Kidney (tissue), 14 donors: ENCODE measurements around the gene NRXN3. TPM values are rescaled to one million over a fixed set of nuclear protein-coding genes. Genes with fewer than 3 reads are reported as not detected.

ENCODE experiments used
- DNase-seq, 5 donors: peaks; one replicate each; pipeline ENCODE4 v3.0.0-alpha.2; 2013 to 2020
- FAIRE-seq: peaks from 2 replicates; lab custom pipeline; 2012; peaks lifted over from hg19 to GRCh38; lab: Jason Lieb, UNC
- H3K27ac ChIP-seq, 2 donors: one replicate each; pipeline ENCODE4 v1.7.0; 2013; ENCODE audit warnings: low read depth in 2 of 2, low read length in 2 of 2, inconsistent platforms in 1 of 2
- H3K27me3 ChIP-seq: one replicate; pipeline ENCODE4 v1.7.1; 2013; ENCODE audit warnings: low read length, inconsistent platforms; ENCODE audit not compliant: control insufficient read depth, insufficient read depth
- H3K36me3 ChIP-seq, 3 donors: one replicate each; pipeline versions ENCODE4 v1.7.0 to v1.7.1; 2013; ENCODE audit warnings: low read length in 3 of 3, control low read depth in 1 of 3, inconsistent platforms in 1 of 3; ENCODE audit not compliant: insufficient read depth in 3 of 3, control insufficient read depth in 2 of 3
- H3K4me1 ChIP-seq, 3 donors: one replicate each; pipeline versions ENCODE4 v1.7.0 to v1.7.1; 2013; ENCODE audit warnings: low read length in 3 of 3, inconsistent platforms in 1 of 3, low read depth in 1 of 3; ENCODE audit not compliant: control insufficient read depth in 2 of 3, insufficient read depth in 2 of 3
- H3K4me3 ChIP-seq, 3 donors: one replicate each; pipeline versions ENCODE4 v1.7.0 to v1.8.1; 2013; ENCODE audit warnings: low read length in 3 of 3, control low read depth in 1 of 3, inconsistent platforms in 1 of 3
- H3K9ac ChIP-seq, 3 donors: one replicate each; pipeline versions ENCODE4 v1.7.0 to v1.7.1; 2013; ENCODE audit warnings: low read length in 3 of 3, control low read depth in 1 of 3, inconsistent platforms in 1 of 3
- H3K9me3 ChIP-seq, 3 donors: one replicate each; pipeline versions ENCODE4 v1.7.0 to v1.7.1; 2013; ENCODE audit warnings: low read length in 3 of 3, control low read depth in 1 of 3, inconsistent platforms in 1 of 3; ENCODE audit not compliant: control insufficient read depth in 2 of 3, insufficient read depth in 1 of 3
- intact Hi-C: fragments of 100-400 bp; cut with DNase I; formaldehyde crosslinking; loops from one replicate; pipeline ENCODE4 v1.11.1; 2022
- polyA plus RNA-seq: library from polyadenylated mRNA; stranded (reverse); fragments of 350-450 nt; fragmentation: Illumina TruSeq; extraction: RNeasy Lipid Tissue Mini Kit (QIAGEN cat#74804); gene quantifications from one replicate; pipeline ENCODE4 v1.2.3, GENCODE V29; 2014; ENCODE audit warnings: low read depth, low replicate concordance; ENCODE audit not compliant: insufficient read depth
- total RNA-seq: library from RNA; stranded (reverse); fragmentation: NEBNext Ultra II Directional; extraction: Animal tissue kit (Norgen Biotek cat#: 25700); gene quantifications from one replicate; pipeline ENCODE4 v1.2.1, GENCODE V29; 2021
- TF ChIP-seq, protein P1 (sequence below): IDR thresholded peaks from 3 replicates; pipeline ENCODE4 v1.5.1; 2012; ENCODE audit warnings: mild to moderate bottlenecking, moderate library complexity, borderline replicate concordance; ENCODE audit not compliant: insufficient read depth; ENCODE audit errors: extremely low read depth
- donor health status: control.
- donor health status: control.
- donor health status: control.
- donor health status: control.
- donor health status: control.
- donor health status: DM: yes; HTN: yes; CAD: no.
- donor health status: Normal renal cell carcinoma (clear cell type).

NRXN3 gene
- total and polyA plus RNA-seq, 2 donors from 2014 or later: 1.5 to 2.4 TPM

DNA sequence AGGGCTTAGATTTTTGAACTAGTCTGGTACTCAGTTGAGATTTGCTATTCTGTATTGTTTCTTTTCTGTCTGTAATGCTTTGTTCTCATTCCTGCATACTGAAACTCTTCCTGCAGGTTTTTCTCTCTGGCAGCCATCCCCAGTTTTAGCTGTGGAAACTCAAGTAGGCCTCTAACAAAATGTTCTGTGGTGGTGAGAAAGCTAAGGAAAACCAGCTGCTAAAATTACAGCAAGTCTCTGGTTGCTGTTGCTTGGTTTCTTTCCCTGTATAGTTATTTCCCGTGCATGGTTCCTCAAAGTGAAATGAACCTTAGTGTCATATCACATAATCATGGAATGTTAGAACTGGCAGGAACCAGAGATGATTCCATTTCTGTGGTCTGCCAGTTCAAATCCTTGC lies 442.5 kb downstream of the NRXN3 start:
- TF ChIP-seq, protein P1, sequence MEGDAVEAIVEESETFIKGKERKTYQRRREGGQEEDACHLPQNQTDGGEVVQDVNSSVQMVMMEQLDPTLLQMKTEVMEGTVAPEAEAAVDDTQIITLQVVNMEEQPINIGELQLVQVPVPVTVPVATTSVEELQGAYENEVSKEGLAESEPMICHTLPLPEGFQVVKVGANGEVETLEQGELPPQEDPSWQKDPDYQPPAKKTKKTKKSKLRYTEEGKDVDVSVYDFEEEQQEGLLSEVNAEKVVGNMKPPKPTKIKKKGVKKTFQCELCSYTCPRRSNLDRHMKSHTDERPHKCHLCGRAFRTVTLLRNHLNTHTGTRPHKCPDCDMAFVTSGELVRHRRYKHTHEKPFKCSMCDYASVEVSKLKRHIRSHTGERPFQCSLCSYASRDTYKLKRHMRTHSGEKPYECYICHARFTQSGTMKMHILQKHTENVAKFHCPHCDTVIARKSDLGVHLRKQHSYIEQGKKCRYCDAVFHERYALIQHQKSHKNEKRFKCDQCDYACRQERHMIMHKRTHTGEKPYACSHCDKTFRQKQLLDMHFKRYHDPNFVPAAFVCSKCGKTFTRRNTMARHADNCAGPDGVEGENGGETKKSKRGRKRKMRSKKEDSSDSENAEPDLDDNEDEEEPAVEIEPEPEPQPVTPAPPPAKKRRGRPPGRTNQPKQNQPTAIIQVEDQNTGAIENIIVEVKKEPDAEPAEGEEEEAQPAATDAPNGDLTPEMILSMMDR: no peak
- Histone ChIP-seq H3K9ac (no peak overlapping the region), H3K9me3 (no peaks in the 10 kb centered on the region), H3K4me3 (no peak overlapping the region), H3K4me1 (no peaks in the 10 kb centered on the region), H3K27ac (no peak overlapping the region), H3K36me3 (no peaks in the 10 kb centered on the region), H3K27me3 (no peaks in the 10 kb centered on the region)
- intact Hi-C loops: no loop called here
- DNase-seq: no peak
- FAIRE-seq: no peak

DNA sequence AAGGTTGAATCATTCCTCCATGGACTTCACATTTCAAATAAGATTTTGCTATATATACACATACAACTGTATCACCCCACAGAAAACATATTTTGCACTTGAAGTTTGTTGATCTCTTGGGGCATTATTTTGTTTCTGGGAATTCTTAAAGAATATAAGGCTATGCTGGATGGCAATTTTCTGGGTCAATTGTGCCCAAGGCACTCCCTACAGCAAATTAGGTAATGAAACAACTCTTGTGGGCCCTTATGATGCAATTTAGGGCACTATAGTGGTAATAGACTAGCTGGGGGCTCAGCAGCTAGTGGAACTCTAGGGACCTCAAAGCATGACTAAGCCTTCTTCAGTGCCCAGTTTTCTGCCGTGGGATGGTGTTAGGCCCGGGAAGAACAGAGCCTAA lies 444.4 kb downstream of the NRXN3 start:
- H3K27me3 ChIP-seq: no peaks in the 10 kb centered on the region
- H3K27ac ChIP-seq: no peak overlapping the region
- TF ChIP-seq, protein P1: no peak
- no peak overlapping the region for H3K9ac ChIP-seq
- no peaks in the 10 kb centered on the region for H3K4me1 ChIP-seq
- no peaks in the 10 kb centered on the region for H3K36me3 ChIP-seq
- FAIRE-seq (no peak), DNase-seq (no peak)
- no peaks in the 10 kb centered on the region for H3K9me3 ChIP-seq
- no peak overlapping the region for H3K4me3 ChIP-seq
- intact Hi-C loops: no loop called here

DNA sequence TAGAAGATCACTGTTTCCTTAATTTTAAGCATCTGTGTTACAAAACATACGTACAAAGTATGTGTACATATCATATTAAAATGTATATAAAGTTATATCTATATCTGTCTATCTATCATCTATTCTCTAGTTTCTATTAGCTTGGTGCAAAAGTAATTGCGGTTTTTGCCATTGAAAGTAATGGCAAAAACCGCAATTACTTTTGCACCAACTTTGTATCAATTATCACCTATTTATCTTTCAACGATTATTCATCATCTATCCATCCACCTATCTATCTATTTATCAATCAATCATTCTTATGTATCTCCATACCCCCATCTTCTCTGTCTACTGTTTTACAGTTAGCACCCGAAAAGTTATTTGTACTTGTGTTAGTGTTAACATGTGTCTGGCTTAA lies 447.6 kb downstream of the NRXN3 start:
- H3K9ac ChIP-seq: no peak overlapping the region
- no peak overlapping the region for H3K27ac ChIP-seq
- TF ChIP-seq, protein P1: no peak
- intact Hi-C loops: no loop called here
- H3K36me3 ChIP-seq: no peaks in the 10 kb centered on the region
- no peak overlapping the region for H3K4me3 ChIP-seq
- H3K9me3 ChIP-seq: no peaks in the 10 kb centered on the region
- DNase-seq: no peak
- H3K4me1 ChIP-seq: no peaks in the 10 kb centered on the region
- H3K27me3 ChIP-seq: no peaks in the 10 kb centered on the region
- no peak for FAIRE-seq

DNA sequence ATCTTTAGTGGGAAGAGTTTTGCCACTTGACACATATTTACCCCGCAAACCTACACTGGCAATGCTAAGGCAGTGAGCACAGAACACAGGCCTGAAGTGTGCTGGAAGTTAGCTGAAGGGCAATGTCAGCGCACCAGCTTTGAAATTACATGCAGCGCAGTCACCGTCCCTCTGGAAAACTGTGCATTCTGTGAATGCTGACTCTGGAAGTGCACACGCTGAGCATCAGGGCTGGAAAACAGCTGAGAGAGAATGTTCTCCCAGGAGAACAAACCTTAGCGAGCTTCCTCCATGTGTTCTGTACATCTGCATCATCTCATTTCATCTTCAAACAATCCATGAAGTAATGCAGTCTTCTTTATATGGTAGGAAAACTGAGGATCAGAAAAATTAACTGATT lies 448.2 kb downstream of the NRXN3 start:
- Histone ChIP-seq H3K27ac (no peak overlapping the region), H3K27me3 (no peaks in the 10 kb centered on the region), H3K4me1 (no peaks in the 10 kb centered on the region), H3K9ac (no peak overlapping the region), H3K4me3 (no peak overlapping the region), H3K36me3 (no peaks in the 10 kb centered on the region), H3K9me3 (no peaks in the 10 kb centered on the region)
- TF ChIP-seq, protein P1: no peak
- DNase-seq: no peak
- intact Hi-C loops: no loop called here
- no peak for FAIRE-seq
